OCI-LY7 (cell line): Measurements from ENCODE around the gene MALRD1.

Experiments used
- CTCF ChIP-seq: fragments of 200-600 bp; sonication (generic); conservative IDR thresholded peaks from 2 replicates; pipeline ENCODE4 v1.5.1; 2014; ENCODE audit warnings: mild to moderate bottlenecking, antibody characterized with exemption, low read length, moderate library complexity, mixed read lengths
- EZH2phosphoT487 ChIP-seq: fragments of 200-600 bp; sonication (generic); IDR thresholded peaks from 2 replicates; pipeline ENCODE4 v1.6.1; 2018; ENCODE audit warnings: low read depth, borderline replicate concordance, mild to moderate bottlenecking, mixed run types, antibody characterized with exemption, low read length, moderate library complexity, mixed read lengths

- TF ChIP-seq CTCF = no peak
- TF ChIP-seq EZH2phosphoT487 = no peak
These were observed 729.2 kb downstream of the MALRD1 start for GRCh38 chr10:19777806-19778205.
